GM19328 (cell line): Measurements from ENCODE around the gene RALGAPA2.

ENCODE experiments used
- ATAC-seq: cut with Tn5 transposase; IDR thresholded peaks from one replicate; pipeline ENCODE4 v1.9.1; 2021; ENCODE audit warnings: mild to moderate bottlenecking, moderate library complexity; ENCODE audit not compliant: unreplicated experiment

The RALGAPA2 gene

DNA sequence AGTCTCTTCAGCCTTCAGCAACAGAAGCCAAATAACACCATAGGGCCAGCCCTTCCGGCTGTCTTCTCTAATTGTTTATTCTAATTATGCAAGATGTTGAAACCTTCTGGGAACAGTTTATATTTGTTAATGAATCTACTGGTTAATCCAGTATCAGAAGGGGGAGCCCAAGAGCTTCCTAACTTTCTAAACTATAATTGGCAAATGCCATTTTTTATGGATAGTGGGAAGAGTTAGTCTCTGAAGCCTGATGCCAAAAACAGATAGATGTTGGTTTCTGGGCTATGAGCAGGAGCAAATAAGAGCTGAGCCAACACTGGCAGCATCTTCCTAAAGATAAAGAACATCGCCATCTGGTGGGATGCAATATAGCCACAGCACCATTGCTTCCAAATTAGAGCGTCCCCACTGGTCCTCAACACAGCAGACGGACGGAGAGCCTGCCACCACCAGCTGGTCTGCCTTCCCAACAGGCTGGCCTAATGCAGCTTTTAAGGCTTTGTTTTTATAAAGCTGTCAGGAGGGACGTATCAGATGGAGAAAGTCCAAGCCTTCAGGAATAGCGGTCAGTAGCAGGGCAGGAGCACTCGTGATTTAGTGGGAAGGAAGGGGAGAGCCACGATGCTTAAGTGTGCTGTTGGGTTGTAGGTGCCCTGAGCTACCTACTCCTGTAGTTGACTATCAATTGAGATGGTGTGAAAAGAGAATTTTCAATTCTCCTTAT is 118.8 kb downstream of the RALGAPA2 start:
- no peak for ATAC-seq

DNA sequence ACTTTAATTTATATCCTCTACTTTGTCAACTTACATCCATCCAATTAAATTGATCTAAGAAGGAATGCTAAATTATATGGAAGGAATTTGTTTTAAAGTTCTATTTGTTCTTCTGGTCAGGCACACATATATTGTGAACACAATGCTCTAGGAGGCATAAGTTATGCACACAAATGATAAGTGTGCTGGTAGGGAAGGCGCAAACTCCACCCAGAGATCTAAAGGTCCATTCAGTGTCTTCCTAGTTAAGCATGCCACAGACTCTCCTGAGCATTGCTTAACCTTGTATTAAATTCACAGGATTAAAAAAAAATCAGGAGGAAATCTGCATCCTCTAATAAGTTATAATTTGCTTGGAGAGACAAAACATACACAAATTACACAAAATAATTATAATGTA is 127.3 kb downstream of the RALGAPA2 start:
- ATAC-seq: no peak

DNA sequence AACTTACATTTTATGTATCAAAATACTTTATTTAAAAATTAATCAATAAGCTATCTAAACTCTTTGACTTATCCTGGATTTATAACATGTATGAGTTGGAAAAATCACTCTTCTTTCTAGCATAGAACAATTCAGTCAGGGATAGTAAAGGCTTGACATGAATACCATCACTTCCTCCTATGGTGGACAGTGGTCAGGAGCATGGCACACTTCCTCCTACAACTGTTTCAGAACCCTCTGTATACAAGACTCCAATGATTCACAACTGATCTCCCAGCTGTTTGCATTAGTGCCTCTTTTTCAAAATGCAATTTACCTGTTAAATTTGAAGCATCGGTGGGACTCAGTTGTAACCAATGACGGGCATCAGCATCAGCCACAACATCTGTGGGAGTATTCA is 129.7 kb downstream of the RALGAPA2 start:
- no peak for ATAC-seq

DNA sequence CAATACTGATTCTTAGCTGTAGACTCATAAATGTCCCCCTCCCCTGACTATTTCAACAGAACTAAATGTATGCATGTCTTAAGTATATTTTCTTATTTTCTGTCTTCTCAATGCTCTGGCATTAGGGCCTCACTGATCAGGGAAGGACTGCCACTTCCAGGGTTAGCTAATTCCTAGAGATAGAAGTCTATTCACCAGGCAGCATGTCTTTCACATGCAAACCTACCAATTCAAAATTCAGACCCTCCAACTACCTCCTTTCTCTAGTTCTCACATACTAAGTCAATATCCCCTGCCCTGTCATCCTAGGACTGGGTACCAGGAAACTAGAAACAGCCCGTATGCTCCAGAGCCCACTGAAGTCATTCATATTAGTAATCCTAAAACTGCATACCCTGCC is 132.3 kb downstream of the RALGAPA2 start:
- no peak for ATAC-seq

DNA sequence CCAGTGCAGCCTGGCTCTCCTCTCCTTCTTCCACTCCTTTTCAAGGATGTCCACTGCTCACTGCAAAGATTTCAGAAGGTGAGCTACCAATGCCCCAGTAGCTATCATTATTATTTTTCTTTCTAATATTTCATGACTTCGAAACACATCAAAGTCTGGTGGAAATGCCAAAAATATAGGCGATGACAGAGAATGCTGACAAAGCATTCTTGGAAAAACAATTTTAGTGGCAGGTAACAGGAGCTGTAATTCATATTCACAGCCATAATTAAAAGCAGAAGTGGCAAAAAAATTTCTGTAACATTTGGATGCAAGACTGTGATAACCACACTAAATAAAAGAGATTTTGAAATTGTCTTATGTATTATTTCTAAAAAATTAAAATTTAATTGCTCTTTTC is 133.6 kb downstream of the RALGAPA2 start:
- no peak for ATAC-seq

DNA sequence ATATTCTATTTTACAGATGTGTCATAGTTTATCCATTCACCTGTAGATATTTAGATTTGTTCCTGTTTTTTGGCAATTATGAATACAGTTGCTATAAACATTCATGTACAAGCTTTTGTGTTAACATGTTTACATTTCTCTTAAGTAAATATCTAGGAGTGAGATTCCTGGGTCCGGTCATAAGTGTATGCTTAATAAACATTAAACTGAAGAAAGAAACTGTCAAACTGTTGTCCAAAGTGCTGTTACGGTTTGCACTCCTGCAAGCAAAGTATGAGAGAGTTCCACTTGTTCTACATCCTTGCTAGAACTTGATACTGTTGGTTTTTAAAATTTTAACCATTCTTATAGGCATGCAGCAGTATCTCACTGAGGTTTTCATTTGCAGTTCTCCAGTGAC is 138.6 kb downstream of the RALGAPA2 start:
- ATAC-seq: no peak

DNA sequence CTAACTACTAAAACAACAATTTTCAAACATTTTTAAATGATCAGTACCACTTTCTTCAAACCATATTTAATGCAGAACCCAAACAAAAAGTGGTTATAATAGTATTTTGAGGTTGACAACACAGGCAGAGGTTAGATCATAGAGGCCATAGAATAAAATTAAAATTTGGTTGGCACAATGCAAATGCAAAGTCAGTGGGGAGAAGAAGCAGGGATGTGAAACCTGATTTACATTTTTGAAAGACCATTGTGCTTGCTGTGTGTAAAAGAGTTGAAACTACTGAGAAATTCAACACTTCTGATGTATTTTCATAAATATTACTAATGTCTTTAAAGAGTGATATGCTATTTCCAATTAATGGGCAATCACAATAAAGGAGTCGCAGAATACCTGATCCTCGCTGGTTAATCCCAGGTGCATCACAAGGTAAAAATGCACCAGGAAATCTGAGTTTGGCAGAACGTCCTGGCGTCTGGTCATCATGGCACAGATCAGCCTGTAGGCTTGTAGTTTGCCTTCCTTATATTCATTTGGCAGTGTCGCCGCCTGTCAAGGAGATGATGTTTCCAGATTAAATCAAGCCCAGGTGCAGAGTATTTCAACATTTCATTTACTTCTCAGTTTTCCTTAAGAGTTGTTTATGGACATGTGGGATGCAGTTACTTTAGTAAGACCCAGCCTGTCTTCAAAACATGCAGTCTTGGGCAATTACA is 141.2 kb downstream of the RALGAPA2 start:
- no peak for ATAC-seq

DNA sequence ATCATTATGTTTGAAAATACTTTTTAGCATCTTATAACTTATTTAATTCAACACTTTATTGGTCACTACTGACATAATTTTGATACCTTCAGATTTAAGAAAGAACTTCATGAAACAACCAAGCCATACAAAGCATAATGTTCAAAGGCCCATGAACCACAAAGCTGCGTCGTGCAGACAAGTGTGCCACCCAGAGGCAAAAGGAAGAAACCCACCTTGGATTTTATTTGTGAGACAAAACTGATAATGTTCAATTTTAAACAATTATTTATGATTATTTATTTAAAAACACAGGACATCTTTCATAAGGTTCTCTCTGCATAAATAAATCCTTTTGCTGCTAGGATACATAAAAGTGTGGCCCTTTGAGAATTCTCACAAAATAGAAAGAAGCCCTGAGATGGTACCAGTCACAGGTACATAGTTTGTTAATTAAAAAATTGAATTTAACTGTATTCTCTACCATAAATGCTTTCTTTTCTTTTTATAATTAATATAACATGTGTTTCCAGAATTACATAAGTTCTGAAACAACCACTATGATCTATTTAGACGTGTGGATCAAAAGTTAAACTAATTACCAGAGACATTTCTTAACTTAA is 143.7 kb downstream of the RALGAPA2 start:
- no peak for ATAC-seq

DNA sequence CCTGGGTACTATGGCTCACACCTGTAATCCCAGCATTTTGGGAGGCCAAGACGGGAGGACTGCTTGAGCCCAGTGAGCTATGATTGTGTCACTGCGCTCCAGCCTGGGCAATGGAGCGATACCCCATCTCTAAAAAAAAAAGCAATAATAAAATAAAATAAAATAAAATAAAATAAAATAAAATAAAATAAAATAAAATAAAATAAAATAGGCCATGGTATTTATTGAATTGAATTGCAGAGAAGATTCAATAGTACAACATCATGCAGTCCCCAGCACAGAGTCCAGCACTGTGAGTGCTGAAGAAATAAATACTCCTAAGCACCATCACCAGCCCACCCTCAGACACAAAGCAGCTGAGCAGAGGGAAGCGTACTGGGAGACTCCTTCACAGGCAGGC is 144.7 kb downstream of the RALGAPA2 start:
- ATAC-seq: no peak

DNA sequence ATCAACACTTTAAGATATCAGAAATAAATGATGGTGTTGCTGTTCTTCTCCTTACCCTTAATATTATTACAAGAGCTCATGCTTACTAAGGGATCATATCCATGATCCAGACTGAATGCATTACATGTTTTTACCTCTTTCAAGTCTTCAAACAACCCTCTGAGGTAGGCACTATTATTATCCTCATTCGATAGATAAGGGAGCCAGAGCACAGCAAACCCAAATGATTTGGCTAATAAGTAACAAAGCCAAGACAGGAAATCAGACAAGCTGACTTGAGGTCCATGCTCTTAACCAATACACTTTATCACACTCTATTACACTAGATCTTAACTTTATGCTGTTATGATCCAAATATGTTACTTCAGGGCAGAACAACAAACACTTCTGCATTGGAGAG is 145.9 kb downstream of the RALGAPA2 start:
- no peak for ATAC-seq

DNA sequence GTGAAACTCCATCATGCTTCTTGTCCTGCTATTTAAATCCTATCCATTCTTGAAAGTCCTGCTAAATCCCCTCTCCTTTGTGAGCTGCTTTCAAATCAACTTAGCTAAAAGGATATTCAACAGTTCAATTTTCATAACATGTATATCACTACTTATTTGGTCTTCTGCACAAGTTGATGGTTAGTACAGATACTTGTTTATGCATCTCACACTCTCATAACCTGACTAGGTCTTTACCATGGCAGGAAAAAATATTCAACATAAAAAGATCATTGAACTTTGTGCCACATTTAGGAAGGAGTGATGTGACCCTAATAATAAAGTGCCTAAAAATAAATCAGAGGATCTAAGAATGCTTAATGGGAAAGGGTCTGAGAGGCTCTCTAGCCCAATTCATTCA is 148.2 kb downstream of the RALGAPA2 start:
- no peak for ATAC-seq

DNA sequence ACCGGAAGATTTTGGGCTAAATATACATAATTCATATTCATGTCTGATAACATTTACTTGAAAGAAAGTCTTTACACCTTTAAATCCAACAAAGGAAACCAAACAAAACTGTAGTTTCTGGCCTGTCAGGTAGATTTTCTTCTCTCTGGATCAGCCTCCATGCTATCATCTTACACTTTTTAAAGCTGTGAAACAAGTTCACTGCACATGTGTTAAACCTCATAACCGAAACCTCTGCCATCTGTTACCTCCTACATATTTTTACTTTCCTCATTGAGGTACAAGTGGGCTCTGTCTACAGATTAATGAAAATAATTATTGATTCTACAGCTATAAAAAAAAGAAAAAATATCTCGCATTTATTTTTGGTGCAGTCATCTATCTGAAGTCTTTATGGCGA is 149.9 kb downstream of the RALGAPA2 start:
- no peak for ATAC-seq

DNA sequence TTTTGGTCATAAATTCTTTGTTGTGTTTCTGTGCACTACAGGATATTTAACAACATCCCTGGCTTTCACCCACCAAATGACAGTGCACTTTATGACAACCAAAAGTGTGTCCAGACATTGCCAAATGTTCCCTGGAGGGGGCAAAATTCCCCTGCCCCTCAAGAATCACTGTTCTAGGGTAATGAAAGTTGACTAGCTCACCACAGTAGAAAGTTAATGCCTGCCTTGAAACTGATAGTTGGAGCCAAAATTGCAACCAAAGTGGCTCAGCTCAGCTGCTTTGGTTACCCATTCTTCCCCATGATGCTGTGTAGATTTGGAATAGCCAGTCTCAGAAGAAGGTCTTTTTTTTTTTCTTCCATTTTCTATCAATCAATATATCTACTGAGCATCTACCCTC is 150.6 kb downstream of the RALGAPA2 start:
- ATAC-seq: no peak

DNA sequence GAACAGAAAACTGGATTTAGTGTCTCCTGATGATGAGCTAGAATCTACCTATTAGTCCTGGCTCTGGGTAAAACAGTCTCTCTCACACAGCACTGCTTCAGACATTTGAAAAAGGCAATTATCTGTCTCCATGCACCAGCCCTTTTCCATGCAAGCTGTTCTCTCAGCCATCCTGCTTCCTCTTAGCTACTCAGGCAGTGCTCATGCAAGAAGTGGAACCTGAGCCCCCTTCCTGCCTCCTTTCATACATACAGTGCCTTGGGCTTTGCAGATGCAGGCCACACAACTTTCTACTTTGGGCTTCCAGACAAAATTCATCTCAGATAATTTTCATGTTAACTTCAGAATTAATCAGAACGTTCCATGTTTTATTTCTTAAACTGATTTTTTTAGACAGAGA is 151.3 kb downstream of the RALGAPA2 start:
- ATAC-seq: no peak

DNA sequence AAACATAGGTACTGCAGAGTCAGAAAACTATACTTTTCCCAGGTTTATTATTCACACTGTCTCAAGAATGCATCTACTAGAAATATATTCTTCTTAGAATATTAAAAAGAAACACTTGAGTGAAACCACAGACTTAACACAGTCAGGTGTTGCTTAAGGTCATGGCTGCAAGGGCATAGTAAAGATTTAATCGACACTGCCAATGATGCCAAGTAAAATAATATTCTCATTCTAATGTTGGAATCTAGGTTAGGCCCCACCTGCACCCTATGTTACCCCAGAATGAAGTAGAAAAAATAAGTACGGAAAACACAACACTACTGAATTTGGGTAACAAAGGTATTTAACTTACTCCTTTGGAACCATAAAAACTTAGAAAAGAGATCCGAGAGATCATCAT is 155.0 kb downstream of the RALGAPA2 start:
- ATAC-seq: no peak

DNA sequence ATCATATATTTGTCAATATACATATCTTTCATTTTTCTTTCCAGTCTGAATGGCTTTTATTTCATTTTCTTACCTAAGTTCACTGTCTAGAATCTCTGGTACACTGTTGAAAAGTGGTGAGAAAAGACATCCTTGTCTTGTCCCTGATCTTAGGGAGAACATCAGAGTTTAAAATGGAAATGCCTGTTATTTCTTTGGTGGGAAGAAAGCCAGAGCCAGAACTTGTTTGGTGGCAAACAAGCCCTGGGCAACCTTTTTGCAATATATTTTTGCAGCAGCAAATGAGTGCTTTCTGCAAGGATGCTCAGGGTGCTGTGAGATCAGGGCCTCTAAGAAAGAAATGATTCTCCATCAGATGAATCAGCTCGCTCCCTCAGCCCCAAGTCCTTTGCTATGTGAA is 156.6 kb downstream of the RALGAPA2 start:
- ATAC-seq: no peak

DNA sequence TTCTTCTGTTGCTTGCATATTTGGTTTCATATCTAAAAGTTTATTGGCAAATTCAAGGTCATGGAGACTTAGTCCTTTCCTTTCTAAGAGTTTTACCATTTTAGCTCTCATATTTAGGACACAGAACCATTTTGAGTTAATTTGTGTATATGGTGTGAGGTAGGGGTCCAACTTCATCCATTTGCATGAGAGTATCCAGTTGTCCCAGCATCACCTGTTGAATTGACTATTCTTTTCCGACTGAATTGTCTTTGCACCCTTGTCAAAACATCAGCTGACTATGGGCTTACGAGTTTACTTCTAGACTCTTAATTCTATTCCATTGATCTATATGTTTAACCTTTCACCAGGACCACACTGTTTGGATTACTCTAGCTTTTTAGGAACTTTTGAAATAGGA is 157.5 kb downstream of the RALGAPA2 start:
- ATAC-seq: no peak

DNA sequence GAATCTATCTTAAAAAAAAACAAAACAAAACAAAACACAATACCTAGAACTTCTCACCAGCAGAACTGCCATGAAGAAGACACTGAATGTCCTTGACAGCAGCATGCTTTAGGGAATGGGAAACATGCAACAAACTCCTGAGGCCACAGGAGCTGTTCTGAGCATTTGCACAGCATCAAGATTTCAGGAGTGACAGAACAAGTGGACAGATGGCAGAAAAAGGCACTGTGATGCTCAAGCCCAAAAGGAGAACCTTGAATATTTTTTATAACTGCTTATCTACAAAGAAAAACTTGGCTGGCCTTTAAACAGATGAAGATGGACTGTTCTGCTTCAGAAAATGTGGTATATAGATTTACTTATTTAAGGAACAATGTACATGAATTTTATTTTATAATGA is 158.9 kb downstream of the RALGAPA2 start:
- no peak for ATAC-seq

DNA sequence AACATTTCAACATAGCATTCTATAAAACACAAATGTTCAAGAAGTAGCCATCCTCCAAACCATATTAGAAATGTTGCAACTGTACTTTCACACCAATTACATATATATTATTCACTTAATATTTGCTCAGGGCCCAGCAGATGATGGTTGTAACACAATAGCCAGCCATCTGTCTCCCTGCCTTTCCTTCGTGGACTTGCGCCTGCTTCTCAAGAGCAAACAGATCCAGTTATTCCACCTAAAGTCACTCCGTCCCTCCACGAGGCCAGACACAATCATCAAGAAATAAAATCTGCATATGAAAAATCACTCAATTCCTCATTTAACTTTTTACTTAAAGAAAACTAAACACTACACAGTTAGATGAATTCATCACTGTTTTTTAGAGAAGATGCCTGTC is 160.4 kb downstream of the RALGAPA2 start:
- no peak for ATAC-seq

DNA sequence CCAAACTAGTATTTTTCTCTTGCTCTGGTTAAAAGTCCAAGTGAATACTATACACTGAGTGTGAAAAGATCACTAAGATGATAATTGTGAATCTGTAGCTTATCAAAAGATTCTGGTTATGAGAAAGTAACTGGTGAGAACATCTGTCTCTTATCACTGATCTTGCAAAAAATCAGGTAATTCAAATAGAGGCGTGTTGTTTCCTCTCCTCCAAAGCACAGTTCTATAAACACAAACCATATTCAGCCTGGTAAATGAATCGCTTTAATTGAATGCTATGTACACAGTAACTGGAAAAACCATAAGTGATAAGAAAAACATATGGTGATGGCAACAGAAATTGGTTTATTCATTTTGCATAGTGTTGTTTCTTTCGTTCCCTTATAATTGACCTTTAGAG is 161.0 kb downstream of the RALGAPA2 start:
- no peak for ATAC-seq

DNA sequence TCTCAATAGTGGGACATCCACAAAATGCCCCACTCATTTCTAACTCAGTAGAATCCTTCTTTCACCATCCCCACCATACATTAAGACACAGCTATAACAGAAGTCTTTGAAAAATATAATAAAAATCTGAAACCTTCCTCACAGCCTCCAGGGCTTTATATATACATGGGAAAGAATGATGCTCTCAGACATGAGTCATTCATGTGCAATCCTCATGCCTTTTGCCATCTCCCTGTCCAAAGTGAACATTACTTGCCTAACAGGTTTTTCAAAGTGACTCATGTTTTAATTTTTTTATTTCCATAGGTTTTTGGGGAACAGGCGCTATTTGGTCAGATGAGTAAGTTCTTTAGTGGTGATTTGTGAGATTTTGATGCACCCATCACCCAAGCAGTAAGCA is 162.7 kb downstream of the RALGAPA2 start:
- ATAC-seq: no peak

DNA sequence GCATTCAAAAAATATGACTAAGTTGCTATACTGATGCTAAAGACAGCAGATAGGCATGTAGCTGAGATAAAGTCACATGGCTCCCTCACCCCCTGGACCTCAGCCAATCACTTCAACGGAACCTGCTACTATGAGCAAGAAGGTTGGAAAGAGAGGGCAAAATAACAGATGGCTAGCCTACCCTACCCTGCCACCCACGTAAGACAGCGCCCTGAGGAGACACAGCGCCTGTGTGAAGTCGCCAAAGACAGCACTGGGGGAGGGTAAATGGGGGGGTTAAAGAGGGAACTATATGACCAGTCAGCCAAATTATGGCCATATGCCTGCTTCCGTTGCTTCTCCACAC is 163.2 kb downstream of the RALGAPA2 start:
- no peak for ATAC-seq
